Adrenal gland (tissue), 12 donors: ENCODE data around the gene RASSF8. TPM values are rescaled to one million over a fixed set of nuclear protein-coding genes. Genes with fewer than 3 reads are reported as not detected.

ENCODE experiments used
- DNase-seq, 7 donors: peaks; one replicate each; pipeline ENCODE4 v3.0.0-alpha.2; 2019 to 2020
- H3K27ac ChIP-seq, 5 donors: fragments of 200-600 bp; sonication (generic) in 4 of 5; 1 replicate in 3 of 5; 2 replicates in 2 of 5; pipeline versions ENCODE4 v1.5.1 to v1.8.0; 2016 to 2020; ENCODE audit warnings: mild to moderate bottlenecking in 1 of 5
- H3K27me3 ChIP-seq: fragments of 200-600 bp; 2 replicates; pipeline ENCODE4 v1.8.0; 2021
- H3K36me3 ChIP-seq, 2 donors: fragments of 200-600 bp; replicated peaks in 1 of 2; 1 replicate in 1 of 2; 2 replicates in 1 of 2; pipeline versions ENCODE4 v1.5.1 to v1.8.0; 2018 to 2022
- H3K4me1 ChIP-seq, 2 donors: fragments of 200-600 bp; replicated peaks in 1 of 2; 1 replicate in 1 of 2; 2 replicates in 1 of 2; pipeline versions ENCODE4 v1.5.1 to v1.8.0; 2018 to 2021
- H3K4me3 ChIP-seq, 4 donors: fragments of 200-600 bp; sonication (generic) in 3 of 4; one replicate each; pipeline ENCODE4 v1.5.1; 2016 to 2018
- H3K9me3 ChIP-seq, 3 donors: fragments of 200-600 bp; sonication (generic) in 1 of 3; replicated peaks in 1 of 3; 1 replicate in 2 of 3; 2 replicates in 1 of 3; pipeline versions ENCODE4 v1.5.1 to v1.8.0; 2016 to 2021
- POLR2A ChIP-seq, 2 donors: fragments of 450-650 bp; IDR thresholded peaks; one replicate each; pipeline ENCODE4 v1.6.1; 2017; ENCODE audit warnings: antibody characterized with exemption in 2 of 2, mild to moderate bottlenecking in 2 of 2, moderate library complexity in 1 of 2
- WGBS, 4 donors: extraction: QIAGEN DNeasy Blood & Tissue Kit in 2 of 4; methylation state at CpG; one replicate each; pipeline versions ENCODE4 v1.1.5 to v1.1.7; 2013 to 2017; 5-methylcytosine and 5-hydroxymethylcytosine counted together
- intact Hi-C, 2 donors: fragments of 100-400 bp; cut with DNase I; formaldehyde crosslinking; loops; one replicate each; pipeline versions ENCODE4 v1.14.1 to v1.15.0; 2022 to 2023
- polyA plus RNA-seq, 3 donors: library from polyadenylated mRNA; stranded (reverse); fragments of 200-250 nt in 2 of 3; fragments of 350-450 nt in 1 of 3; fragmentation: Illumina TruSeq in 1 of 3; extraction: RNeasy Lipid Tissue Mini Kit (QIAGEN cat#74804) in 1 of 3; gene quantifications; one replicate each; pipeline ENCODE4 v1.2.3, GENCODE V29; 2013 to 2014
- total RNA-seq, 9 donors: library from RNA; depleted of rRNA in 4 of 9; stranded (reverse); fragments of >200 nt in 4 of 9; fragments of 120-200 nt in 1 of 9; fragmentation: NEBNext Ultra II Directional in 1 of 9; extraction: Animal tissue kit (Norgen Biotek cat#: 25700) in 1 of 9; gene quantifications; one replicate each; pipeline versions ENCODE4 v1.1.0 to v1.2.4, GENCODE V29; 2013 to 2023
- TF ChIP-seq, protein P1 (sequence below), 6 experiments: fragments of 450-650 bp in 4 of 6; fragments of 200-600 bp in 2 of 6; sonication (generic) in 1 of 6; IDR thresholded peaks; 1 replicate in 5 of 6; 2 replicates in 1 of 6; pipeline versions ENCODE4 v1.5.1 to v1.8.0; 2016 to 2021; ENCODE audit warnings: antibody characterized with exemption in 6 of 6, mild to moderate bottlenecking in 2 of 6, moderate library complexity in 1 of 6
- donor health status: healthy with polysubstance abuse.
- donor health status: Bipolar disorder and iron deficiency.
- donor health status: DM: yes; HTN: yes; CAD: no.
- donor health status: DM: no; HTN: no; CAD: no.
- donor health status: DM: no; HTN: no; CAD: no.
- donor health status: DM: yes; HTN: yes; CAD: no.

Gene RASSF8
- total and polyA plus RNA-seq, 12 donors = 6.5 to 85.7 (median 43.9) TPM

DNA sequence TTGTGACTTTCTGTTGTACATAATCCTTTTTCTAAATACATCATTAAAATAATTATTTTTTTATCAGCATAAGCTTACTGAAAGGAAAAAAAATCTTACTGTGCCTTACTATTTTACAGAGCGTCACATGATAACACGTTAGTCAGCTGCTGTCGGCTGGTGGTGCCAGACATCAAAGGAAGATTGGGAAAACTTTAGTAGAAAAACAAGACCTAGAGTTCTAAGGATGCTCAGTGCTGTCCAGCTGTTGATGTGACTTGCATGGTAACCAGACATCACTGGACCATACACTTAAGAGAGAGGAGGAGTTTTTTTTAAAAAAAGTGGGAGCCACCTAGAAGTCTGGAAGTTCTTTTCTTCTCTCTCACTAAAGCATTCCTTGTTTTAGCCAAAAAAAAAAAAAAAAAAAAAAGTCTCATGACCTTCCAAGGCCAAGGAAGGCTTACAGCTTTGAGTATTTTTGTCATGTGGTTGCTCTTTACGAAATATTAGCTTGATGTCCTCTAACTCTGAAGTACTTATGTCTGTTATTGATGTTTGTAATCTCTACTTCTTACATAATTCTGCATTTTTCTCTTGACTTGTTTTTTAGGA is 4.5 kb downstream of the RASSF8 start:
- no peak overlapping the region for H3K4me3 ChIP-seq
- intact Hi-C loops = loop anchor here (10.0 kb wide), 1 partner anchor 52 kb away; no protein-coding TSS in a partner anchor
- peak in 6 of 7 donors; percentile 44 to 65 (median 54) for DNase-seq
- H3K4me1 ChIP-seq = peaks cover 7 to 43% of the 10 kb centered on the region in 2 donors
- TF ChIP-seq POLR2A (IDR thresholded peaks at IDR 0.05) = peak in 1 of 2 donors; percentile 22
- TF ChIP-seq, protein P1, sequence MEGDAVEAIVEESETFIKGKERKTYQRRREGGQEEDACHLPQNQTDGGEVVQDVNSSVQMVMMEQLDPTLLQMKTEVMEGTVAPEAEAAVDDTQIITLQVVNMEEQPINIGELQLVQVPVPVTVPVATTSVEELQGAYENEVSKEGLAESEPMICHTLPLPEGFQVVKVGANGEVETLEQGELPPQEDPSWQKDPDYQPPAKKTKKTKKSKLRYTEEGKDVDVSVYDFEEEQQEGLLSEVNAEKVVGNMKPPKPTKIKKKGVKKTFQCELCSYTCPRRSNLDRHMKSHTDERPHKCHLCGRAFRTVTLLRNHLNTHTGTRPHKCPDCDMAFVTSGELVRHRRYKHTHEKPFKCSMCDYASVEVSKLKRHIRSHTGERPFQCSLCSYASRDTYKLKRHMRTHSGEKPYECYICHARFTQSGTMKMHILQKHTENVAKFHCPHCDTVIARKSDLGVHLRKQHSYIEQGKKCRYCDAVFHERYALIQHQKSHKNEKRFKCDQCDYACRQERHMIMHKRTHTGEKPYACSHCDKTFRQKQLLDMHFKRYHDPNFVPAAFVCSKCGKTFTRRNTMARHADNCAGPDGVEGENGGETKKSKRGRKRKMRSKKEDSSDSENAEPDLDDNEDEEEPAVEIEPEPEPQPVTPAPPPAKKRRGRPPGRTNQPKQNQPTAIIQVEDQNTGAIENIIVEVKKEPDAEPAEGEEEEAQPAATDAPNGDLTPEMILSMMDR (IDR thresholded peaks at IDR 0.05) = no peak
- 25 to 33% (median 30%) methylated on average over 4 of the region's 4 CpGs for WGBS, 4 donors
- H3K9me3 ChIP-seq = no peaks in the 10 kb centered on the region
- no peaks in the 10 kb centered on the region for H3K36me3 ChIP-seq
- H3K27me3 ChIP-seq = no peaks in the 10 kb centered on the region
- peak overlapping the region; percentile 33 to 84 (median 71) for H3K27ac ChIP-seq

DNA sequence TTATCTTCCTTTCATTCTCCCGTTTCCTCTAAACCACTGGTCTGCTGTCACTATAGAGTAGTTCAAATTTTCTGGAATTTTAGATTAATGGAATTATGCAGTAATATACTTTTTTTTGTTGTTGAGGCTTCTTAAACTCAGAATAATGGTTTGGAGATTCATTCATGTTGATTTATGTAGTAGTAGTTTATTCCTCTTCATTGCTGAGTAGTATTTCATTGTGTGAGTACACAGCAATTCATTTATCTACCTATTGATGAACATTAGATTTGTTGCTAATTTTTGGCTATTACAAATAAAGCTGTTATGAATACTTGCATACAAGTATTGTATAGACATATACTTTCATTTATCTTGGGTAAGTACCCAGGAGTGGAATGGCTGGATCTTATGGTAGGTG is 7.2 kb downstream of the RASSF8 start:
- Histone ChIP-seq H3K4me1 (peaks cover 7 to 36% of the 10 kb centered on the region in 2 donors), H3K4me3 (no peak overlapping the region), H3K27me3 (no peaks in the 10 kb centered on the region), H3K27ac (no peak overlapping the region), H3K36me3 (no peaks in the 10 kb centered on the region), H3K9me3 (no peaks in the 10 kb centered on the region)
- TF ChIP-seq, protein P1 (IDR thresholded peaks at IDR 0.05) = no peak
- TF ChIP-seq POLR2A (IDR thresholded peaks at IDR 0.05) = no peak
- intact Hi-C loops = loop anchor here (10.0 kb wide), 1 partner anchor 49 kb away; no protein-coding TSS in a partner anchor
- WGBS, 4 donors = 87 to 94% (median 92%) methylated on average over 1 of the region's 1 CpG
- DNase-seq = no peak

DNA sequence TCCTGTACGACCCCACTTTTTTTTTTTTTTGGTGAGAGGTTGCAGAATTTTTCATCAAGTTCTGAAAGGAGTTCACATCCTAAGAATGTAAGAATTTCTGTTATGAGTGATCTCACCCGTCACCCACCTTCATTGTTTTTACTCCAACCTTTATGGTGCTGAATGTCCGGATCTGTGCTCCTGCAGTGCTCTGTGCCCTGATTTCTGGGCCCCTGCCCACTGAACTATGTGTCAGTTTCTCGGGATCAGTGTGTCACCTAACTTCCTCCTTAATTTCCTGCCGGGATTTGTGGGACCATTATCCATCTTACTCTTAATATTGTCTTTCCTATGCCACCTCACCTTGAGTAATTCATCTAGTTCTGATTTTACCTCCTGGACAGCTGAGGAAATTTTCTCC is 11.6 kb downstream of the RASSF8 start:
- TF ChIP-seq POLR2A (IDR thresholded peaks at IDR 0.05) = no peak
- TF ChIP-seq, protein P1 (IDR thresholded peaks at IDR 0.05) = no peak
- Histone ChIP-seq H3K4me3 (no peak overlapping the region), H3K9me3 (no peaks in the 10 kb centered on the region), H3K27me3 (no peaks in the 10 kb centered on the region), H3K36me3 (no peaks in the 10 kb centered on the region), H3K27ac (no peak overlapping the region), H3K4me1 (peaks cover 6 to 25% of the 10 kb centered on the region in 2 donors)
- WGBS, 4 donors = 74 to 85% (median 81%) methylated on average over 5 of the region's 5 CpGs
- intact Hi-C loops = no loop called here
- no peak for DNase-seq

DNA sequence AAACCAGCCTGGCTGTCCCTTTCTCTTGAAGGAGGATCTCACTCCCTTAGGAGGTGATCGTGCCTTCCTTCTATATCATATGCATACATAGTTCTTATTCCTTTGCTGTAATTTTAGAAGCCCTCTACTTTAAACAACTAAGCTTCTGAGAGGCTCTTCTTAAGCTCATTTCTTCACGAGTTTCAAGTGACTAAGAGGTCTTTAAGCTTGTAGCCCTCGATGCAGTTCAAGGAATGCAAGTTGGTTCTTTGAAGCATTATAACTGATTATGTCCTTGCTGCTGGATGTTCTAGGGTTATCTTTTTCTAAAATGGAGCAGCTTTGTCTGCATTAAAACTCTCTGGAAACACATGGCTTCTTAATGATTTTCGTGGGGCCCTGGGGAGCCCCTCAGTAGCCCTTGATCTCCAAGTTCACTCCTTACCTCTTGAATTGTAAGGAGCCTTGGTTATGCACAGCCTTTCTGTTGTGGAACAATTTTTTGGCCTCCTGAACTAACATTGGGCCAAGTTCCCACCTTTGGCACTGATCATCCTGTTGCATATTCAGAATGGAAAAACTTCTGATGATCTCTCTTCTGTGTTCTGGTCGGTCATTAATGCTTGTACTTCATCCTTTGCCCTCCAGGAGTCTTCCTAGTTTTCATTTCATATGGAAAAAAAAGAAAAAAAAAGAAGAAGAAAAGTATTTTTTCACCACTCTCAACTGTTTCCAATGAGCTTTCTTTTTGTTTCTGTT is 12.6 kb downstream of the RASSF8 start:
- TF ChIP-seq, protein P1 (IDR thresholded peaks at IDR 0.05) = peak in 3 of 6 experiments; percentile 17 to 22 (median 20)
- no peak for TF ChIP-seq POLR2A (IDR thresholded peaks at IDR 0.05)
- WGBS, 4 donors = 73 to 83% (median 77%) methylated on average over 5 of the region's 5 CpGs
- no peaks in the 10 kb centered on the region for H3K27me3 ChIP-seq
- no peak overlapping the region for H3K4me3 ChIP-seq
- no peak for DNase-seq
- H3K4me1 ChIP-seq = peaks cover 6 to 25% of the 10 kb centered on the region in 2 donors
- intact Hi-C loops = no loop called here
- H3K9me3 ChIP-seq = no peaks in the 10 kb centered on the region
- no peaks in the 10 kb centered on the region for H3K36me3 ChIP-seq
- H3K27ac ChIP-seq = no peak overlapping the region
